NCI-H748 (cell line): ENCODE measurements around the gene C1orf35.

ENCODE experiments used
- DNase-seq: peaks from one replicate; lab custom pipeline; 2025; ENCODE audit not compliant: unreplicated experiment; lab: John Stamatoyannopoulos, UW

The C1orf35 gene

DNA sequence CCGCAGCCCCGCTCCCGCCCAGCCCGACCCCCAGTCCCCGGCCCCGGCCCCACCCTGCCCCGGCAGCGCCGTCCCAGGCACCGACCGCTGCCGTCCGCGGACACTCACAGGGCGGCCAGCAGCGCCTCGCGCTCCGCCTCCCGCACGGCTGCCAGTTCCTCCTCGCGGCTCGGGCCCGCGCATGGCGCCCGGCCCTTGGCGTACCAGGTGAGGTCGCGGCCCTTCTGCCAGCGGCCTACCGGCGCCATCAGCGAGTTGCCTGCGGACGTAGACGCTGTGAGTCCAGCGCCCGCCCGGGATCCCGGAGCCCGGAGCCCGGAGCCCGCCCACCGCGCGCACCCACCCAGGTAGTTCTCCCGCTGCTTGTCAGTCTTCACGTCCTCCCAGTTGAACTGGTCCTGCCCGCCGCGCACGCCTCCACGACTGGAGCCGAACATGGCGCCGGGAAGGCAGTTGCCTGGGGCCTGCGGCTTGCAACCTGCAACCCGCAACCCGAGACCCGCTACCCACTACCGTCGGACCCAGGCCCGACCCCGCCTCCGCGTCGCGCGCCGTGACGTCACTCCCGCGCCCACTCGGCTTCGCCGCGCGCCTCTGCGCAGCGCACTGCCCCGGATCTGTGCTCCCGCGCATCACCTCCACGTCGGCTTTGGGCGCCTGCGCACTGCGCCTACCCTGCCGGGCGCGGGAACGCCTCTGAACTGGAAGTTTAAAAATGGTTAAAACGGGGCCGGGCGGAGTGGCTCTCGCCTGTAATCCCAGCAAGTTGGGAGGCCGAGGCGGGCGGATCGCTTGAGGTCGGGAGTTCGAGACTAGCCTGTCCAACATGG is at the start of gene C1orf35:
TSS of gene C1orf35 (minus strand) at position 535 of the 830 bp plus-strand sequence. CDS start at position 437, 98 bp downstream.
- peak; percentile 93 for DNase-seq

DNA sequence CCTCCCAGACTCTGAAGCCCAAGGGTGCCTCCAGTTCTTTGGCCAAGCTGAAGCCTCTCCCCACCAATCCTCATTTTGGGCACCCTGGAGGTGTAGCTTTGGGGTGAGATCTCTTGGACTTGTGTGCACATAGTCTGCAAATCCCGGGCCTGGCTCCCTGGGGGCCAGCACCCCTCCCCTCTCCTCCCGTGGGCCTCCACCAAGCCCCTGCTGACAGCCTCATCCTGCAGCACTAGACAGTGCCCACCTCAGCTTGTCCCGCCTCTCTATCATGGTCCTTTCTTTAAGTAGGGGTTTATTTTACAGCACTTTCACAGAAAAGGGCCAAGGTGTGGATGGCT is 49.8 kb upstream of the C1orf35 start:
- DNase-seq, result no peak

DNA sequence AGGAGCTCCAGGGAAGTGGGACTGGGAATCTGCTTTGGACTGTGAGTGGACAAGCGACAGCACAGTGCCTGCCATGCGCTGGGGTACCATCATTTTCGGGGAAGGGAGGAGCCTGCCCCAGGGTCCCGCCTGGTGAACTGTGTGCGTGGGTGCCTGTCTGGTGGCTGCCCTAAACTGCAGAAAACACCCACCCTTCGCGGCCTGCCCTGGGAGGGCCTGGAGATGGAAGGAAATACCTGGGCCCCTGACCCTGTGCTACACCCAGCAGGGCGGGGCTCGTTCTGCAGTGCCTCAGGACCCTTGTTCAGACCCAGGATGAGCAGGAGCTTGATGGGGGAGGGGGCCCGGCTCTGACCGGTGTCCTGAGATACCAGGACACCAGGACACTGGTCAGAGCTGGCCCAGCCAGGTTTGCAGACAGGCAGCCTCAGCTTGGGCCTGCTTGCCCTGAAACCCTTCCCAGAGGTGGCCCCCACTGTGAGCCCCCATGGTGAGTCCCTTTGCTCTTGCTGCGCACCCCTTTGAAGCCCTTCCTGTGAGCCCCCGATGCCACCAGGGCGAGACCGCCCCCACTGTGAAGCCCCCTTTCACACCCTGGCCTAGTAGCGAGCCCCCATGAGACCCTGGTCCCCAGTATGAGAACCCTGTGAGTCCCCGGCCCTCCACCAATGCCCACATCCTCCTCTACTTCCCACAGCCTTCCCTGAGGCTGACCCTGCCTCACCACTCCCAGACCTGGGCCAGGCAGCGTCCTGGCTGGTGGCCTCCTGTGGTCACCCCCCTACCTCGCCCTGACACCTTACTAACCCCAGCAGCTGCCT is 49.2 kb upstream of the C1orf35 start:
- DNase-seq, result no peak

DNA sequence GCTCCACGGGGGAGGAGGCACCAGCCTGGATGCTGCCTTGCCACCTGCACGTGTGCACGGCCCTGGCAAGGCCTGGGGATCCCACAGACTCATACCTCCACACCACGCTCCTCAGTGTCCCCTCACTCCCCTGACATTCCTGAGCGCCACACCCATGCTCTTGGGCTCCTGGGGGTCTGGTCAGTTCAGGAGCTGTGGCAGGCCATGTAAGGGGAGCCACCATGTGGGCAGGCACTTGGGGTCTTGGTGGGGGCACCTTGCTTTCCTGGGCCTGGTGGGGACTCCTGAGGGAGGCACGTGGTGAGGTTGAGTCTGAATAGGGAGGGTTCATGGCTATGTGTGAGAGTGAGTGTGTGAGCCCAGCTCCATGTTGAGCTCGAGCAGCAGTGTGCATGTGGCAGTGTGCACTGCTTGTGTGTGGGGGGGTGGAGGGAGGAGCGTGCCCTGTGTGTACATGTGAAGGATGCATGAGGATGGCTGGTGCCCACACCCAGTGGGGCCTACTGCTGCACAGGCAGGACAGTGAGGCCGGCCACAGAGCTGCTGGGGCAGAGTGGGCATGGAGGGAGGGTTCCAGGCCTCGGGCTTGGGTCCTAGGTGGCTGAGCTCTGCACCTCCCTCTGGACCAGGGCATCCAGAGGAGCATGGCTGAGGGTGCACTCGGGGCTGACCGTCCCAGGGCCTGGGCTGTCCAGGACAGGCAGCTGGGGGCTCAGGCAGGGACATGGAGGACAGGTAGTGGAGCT is 48.2 kb upstream of the C1orf35 start:
- no peak for DNase-seq

DNA sequence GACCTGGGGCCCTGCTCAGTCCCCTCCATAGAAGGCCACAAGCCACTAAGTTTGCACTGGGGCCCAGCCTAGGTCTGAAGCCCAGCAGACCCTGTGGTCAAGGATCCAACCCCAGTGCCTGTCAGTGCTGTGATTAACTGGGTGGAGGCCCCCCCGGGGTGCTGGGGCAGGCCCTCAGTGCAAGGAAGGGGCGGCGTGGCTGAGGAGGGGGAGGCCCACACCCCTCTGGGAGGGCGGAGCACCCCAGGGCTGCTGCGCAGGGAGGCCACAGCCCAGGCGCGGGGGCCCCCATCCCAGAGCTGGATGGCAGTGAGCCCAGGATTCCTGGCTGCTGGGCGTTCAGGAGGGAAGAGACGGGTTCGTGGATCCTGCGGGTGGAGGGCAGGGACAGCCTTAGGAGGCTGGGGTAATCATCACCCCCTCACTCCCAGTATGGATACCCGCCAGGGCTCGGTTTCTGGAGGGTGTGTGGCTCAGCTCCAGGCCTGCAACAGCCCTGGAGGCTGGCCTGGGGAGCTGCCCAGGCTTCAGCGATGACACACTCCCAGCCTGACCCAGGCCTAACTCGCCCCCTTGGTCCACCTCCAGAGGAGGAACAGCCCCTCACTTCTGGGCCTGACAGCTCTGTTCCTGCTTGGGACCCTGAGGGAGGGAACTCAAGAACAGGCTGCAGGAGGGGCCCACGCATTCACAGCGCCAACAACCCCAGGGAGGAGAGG is 47.5 kb upstream of the C1orf35 start:
- no peak for DNase-seq

DNA sequence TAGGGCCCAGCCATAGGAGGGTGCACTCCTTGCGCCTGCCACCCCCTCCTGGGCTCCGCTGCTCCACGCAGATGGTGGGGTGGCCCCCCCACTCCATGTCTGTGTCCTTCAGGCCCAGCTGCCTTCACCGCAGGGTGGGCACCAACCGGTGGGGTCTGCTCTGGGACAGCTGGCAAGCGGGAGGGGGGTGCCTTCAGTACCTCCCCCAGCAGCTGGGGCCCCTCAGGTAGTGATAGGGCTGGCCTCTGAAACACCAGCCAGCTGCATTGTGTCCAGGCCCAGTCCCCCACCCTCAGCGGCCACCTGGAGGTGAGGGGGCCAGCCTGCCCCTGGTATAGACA is 47.0 kb upstream of the C1orf35 start:
- no peak for DNase-seq

DNA sequence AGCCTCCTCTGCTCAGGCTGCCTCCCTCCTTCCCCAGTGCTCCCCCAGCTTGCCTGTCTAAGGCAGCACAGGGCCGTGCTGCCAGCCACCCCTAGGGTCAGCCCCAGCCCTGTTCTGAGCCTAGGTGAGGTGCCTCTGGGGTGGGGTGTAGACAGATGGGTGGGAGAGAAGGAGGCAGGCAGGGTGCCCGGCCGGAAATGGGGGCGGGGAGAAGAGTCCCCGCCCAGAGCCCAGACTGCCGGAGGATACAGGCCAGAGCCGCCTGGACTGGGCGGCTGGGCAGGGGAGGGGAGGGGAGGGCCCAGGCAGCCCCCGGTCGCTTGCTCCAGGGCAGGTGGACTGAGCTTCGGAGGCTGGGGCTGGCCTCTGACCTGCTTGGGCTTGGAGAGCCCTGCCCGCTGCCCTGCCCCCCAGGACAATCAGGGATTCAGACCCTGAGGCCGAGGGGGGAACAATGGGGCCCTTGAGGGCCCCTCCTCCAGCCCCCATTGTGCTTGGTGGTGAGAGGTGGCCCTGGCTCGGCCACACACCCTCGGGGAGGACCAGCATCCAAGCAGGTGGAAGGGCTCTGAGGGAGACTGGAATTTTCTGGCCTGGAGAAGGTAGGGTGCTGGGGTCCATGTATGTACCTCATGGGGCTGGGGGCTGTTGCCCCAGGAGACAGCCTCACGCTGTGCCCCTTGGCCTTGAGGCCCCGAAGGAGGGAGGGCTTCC is 46.4 kb upstream of the C1orf35 start, which contains the start of gene GJC2:
TSS of gene GJC2 (plus strand) at position 525 of the 714 bp plus-strand sequence. CDS start 7,829 bp downstream, outside the sequence.
- no peak for DNase-seq

DNA sequence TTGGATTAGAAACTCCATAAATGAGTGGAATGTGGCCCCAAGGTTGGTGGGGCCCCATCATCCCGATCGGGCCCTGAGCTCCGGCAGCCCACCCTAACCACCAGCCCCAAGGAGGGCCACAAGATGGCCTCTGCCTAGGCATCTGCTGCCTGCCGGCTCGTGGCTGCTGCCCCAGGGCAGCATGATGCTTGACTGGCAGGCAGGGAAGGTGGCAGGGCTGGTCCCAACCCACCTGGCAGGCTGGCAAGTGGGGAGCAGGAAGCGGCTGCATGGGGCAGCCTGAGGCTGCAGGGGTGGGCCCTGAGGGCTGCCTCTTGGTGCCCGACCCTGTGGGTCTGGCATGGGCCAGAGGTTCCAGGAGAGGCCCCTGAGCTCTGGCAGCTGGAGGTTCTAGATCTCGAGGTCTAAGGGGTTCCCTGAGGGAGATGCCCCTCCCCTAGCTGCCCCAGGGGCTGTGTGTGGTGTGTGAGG is 45.8 kb upstream of the C1orf35 start:
- DNase-seq, result no peak

DNA sequence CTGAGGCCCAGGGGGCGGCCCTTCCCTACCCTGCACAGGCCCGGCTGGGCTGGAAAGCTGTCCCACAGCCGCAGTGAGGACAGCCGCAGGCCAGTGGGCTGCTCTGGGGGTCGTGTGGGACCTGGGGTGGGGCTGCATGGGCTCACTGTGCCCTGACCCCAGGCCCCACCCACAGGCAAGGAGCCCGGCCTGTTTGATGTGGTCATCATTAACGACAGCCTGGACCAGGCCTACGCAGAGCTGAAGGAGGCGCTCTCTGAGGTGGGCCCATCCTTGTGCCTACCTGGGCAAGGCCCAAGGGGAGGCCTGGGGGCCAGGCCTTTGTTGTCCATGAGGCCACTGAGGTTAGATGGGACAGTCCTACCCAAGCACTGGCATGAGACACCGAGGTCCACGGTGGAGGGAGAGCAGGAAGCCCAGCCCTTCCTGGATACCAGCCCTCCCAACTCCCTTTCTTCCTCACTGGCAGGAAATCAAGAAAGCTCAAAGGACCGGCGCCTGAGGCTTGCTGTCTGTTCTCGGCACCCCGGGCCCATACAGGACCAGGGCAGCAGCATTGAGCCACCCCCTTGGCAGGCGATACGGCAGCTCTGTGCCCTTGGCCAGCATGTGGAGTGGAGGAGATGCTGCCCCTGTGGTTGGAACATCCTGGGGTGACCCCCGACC is 45.2 kb upstream of the C1orf35 start:
- no peak for DNase-seq

DNA sequence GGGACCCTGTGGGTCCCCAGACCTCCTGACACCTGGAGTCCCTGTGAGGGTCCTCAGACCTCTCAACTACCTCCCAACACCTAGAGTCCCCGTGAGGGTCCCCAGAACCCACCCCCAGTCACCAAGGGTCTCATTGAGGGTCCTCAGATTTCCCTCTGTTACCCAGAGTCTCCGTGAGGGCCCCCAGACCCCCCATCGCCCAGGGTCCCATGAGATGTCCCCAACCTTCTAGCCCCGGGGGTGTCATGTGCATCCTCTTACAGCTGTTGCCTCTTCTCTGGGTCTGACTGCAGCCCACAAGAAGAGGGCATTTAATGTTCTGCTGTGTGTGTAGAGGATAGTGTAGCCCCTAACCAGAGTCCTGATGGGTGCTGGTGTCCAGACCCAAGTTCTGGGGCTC is 44.6 kb upstream of the C1orf35 start:
- DNase-seq, result no peak

DNA sequence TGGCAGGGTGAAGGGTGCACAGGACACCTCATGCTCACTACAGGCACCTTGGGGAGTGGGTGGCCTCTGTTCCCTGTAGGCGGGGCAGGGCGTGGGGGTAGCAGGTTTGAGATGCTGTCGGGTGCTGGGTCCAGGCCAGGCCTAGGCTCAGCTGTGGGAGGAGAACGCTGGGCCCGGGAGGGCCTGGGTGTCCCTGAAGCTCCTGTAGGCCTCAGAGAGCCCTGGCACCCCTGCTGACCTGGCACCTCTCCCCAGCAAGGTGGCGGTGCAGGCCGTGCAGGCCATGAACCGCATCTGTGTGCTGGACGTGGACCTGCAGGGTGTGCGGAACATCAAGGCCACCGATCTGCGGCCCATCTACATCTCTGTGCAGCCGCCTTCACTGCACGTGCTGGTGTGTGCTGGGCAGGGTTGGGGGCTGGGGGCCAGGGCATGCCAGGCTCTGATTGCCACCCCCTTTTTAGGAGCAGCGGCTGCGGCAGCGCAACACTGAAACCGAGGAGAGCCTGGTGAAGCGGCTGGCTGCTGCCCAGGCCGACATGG is 44.1 kb upstream of the C1orf35 start:
- no peak for DNase-seq

DNA sequence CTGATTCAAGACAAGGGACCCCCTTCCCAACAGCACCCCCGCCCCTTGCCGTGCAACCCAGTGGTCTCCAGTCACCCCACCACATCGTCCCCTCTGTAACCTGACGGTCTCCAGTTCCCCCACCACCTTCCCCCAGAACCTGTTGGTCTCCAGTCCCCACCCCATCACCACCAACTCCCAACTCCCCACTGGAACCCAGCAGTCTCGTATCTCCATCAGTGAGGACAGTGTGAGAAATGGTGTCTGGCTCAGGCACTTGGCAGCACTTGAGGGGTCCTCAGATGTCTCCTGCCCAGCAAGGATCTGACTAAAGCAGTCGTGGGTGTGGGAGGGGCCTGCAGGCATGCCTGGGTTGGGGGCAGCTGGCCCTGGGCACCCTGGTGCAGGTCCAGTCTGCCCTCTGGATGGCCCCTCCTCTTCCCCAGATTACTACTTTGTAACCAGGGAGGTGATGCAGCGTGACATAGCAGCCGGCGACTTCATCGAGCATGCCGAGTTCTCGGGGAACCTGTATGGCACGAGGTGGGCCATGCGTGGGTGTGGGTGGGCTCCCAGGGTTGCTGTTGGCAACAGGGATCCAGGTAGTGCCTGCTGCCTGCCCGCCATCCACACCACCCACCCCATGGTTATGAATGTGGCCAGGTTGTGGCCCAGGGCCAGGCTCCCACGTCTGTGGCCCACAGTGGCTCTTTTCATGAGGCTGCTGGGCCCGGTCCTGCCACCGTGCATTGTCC is 43.5 kb upstream of the C1orf35 start:
- no peak for DNase-seq

DNA sequence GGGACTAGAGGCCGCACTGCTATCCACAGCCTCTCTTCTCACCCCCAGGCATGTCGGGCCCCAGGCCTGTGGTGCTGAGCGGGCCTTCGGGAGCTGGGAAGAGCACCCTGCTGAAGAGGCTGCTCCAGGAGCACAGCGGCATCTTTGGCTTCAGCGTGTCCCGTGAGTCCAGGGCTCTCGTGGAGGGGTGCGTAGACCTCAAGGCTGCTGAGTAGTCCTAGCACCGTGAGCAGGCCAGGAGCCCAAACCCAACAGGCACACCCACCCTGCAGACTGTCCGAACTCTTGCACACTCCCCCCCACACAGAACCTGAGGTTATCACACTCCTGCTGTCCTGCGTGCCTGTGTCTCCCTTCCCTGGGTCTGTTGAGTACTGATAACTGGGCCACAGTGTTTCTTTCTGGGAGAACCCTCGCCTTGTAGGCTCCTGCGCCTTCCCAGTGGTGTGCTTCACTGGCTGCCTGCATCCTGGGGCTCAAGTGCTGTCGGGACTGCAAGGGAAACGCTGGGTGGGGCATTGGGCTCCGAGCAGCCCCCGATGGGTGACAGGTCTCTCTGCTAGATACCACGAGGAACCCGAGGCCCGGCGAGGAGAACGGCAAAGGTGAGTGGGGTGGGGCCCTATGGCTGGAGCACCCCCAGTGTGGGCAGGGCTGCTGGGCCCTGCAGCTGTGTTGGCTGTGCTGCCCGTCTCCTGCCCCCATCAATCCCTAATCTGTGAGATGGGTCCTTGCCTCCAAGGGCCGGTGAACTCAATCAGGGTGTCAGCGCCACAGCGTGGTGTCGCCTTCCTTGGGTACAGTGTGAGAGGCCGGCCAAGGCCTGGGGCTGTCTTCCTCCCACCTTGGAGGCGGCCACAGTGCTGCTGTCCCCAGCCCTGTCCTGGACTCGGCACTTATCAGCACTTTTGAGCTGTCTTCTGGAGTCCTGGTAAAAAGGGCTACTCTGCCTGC is 42.6 kb upstream of the C1orf35 start:
- no peak for DNase-seq

DNA sequence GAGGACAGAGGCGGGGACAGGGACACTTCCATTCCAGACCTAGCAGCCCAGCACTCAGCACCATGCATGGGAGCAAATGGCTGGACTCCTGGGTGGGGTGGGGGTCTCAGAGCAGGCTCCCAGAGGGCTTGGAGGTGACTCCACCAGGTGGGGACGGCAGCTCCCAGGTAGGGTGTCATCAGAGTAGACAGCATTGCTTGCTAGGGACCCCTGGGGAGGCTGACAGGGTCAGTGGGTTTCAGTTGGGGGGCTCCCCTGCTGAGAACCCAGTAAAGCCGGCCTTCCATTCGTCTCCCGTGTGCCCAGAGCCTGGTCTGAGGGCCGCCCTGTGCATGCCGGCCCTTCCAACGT is 41.8 kb upstream of the C1orf35 start:
- no peak for DNase-seq

DNA sequence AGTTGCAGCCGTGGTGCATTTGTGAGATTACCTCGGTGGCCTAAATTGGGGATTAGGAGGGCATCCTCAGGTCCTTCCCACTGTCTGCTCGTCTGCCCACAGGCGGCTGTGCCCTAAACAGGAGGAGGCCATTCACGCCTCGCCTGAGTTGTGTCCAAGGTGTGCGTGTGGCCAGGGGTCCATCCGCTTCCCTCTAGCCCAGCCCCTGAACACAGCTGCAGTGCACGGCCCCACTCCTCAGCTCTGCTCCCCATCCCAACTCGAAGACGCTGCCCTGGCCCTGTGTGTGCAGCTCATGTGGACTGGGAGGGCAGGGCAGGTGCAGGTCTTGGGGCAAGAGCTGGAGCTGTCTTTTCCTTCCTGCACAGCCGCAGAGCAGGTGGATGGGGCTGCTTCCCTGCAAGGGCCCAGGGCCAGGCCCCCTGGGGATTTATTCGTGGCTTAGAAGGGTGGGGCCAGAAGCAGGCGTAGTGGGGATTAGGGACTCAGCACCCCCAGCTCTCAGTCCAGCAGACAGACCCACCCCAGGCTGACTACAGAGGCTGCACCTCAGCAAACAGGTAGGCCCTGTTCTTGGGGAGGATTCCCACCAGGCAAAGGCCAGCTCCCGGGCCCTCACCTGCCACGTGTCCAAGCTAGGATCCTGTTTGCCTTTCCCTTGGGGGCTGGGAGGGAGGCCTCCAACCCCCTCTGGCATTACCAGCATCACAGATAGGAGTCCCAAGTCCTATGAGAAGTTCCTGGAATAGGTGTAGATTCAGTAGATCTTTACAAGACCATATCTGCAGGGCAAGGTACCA is 41.3 kb upstream of the C1orf35 start:
- DNase-seq, result no peak

DNA sequence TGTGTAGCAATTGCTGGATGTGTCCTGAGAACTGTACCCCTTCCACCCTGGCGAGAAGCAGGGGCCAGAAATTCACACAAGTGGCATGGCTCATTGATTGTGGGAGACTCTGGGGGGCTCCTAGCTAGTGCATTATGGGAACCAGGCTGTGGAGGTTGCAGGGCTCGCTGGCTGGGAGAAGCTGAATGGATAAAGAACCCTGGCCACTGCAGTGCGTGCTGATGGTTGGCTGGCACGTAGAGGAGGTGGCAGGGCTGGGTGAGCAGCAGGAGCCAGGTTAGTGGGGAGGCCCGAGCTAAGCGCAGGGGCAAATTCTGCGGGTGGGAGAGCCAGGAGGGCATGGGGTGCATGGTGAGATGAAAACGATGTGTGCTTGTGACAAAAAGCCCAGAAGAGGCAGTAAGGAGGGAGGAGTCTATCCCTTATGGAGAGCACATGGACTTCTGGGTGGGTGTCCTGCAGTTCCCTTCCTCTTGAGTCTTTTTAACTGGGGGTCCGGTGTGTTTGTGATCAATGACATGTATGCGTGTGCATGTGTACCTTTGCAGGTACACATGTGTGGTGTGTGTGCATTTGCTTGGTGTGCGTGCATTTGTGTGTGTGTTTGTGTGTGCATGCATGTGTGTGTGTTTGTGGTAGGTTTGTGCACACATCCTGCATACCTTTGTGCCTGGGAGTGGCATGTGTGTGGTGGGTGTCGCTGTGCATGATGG is 40.5 kb upstream of the C1orf35 start:
- DNase-seq, result no peak
